Hematopoietic multipotent progenitor cell (in vitro differentiated cells): ENCODE results near the gene RGS19. TPM values are rescaled to one million over a fixed set of nuclear protein-coding genes. Genes with fewer than 3 reads are reported as not detected.
A peak's percentile ranks its signal among the peaks of the same experiment; 100 is the strongest.

Source experiments
- DNase-seq, 3 donors: peaks; one replicate each; pipeline ENCODE4 v3.0.0-alpha.2; 2011 to 2015; ENCODE audit warnings: low read depth in 2 of 3, low spot score in 2 of 3
- total RNA-seq: library from RNA; depleted of rRNA; stranded (reverse); fragments of >200 nt; gene quantifications from one replicate; pipeline ENCODE4 v1.2.3, GENCODE V29; 2012

RGS19 gene
- total RNA-seq, 1 donor: 75.1 TPM

DNA sequence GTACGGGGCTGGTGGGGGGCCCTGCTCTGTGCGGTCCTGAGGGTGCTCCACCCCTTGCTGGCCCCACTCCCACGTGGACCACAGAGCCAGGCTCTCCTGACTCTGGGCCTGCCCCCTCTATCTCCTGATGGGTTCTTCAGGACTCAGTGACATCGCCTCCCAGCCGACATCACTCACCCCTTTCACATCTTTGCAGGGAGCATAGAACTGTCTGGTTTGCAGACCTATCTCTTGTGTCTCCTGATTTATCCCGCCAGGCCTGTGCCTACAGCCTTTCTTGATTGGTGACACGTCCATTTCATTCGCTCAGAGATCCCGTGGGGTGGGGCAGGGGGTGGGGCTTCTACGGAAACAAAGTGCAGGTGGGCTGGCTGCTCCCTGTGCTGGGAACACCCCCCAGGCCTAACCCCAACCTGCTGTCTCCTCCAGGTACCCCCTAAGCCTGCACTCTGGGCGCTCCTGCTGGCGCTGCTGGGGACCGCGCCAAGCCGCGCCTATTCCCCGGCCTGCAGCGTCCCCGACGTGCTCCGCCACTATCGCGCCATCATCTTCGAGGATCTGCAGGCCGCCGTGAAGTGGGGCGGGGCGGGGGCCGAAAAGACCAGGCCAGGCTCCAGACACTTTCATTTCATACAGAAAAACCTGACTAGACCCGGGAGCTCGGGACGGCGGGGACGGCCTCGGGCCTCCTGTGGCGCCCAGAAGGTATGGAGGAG, 41.7 kb downstream of the RGS19 start:
- DNase-seq: no peak

DNA sequence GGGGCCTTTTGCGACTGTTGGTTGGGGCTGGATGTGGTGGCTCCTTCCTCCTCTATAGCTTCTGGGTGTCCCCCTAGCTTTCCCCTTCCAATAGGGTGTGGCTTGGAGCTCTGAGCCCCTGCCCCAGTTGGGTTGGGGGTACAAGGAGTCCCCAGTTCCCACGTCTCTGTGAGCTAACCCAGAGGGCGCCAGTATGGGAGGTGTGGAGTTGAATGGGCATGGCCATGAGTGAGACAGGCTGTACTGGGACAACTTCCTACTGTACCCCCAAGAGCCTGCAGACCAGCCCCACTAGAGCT, 42.2 kb downstream of the RGS19 start:
- no peak for DNase-seq

DNA sequence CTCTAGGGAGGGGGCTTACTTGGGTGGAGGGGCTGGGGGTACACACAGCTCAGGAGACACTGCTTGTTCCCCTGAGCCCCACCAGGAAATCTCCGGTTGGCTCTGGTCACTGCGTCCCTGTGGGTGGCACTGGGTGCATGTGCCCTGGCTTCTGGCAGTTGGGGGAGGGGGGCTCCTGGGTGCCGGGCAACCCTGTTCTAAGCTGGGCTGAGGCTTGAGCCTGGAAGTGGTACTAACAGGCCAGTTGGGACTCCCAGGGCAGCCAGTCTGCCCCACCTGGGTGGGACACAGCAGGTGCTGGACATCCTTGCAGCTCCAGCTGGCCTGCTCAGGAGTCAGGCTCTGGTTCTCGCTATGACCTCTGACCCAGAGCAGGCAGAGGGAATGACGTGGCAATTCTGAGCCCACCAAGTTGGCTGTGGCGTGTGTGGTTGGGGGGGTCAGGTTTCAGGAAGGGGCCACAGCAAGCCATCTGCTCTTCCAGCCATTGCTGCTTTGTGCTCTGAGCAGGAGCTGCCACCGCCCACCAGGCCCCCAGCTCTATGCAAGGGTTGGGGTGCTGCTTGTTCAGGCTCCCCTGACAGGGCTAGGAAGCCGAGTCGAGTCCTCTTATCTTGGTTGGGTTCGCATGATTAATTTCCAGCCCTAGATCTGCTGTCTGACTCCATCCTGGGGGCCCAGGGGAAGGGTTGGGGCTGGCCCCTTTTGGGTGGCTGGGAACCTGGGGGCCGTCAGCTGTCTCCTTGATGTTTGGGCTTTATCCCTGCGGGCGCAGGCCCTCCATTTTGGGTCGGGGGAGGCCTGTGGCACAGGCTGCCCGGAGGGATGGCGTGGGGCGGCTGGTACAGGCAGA, 42.7 kb downstream of the RGS19 start:
- DNase-seq: peak in 1 of 3 donors; percentile 62

GRCh38 chr20:64035933-64036345, 43.4 kb downstream of the RGS19 start, which contains the start of gene C20orf204:
TSS of gene C20orf204 (plus strand) at chr20:64036182. CDS start at chr20:64036324, 142 bp downstream.
- no peak for DNase-seq

GRCh38 chr20:64035066-64035932, 44.0 kb downstream of the RGS19 start:
- no peak for DNase-seq

DNA sequence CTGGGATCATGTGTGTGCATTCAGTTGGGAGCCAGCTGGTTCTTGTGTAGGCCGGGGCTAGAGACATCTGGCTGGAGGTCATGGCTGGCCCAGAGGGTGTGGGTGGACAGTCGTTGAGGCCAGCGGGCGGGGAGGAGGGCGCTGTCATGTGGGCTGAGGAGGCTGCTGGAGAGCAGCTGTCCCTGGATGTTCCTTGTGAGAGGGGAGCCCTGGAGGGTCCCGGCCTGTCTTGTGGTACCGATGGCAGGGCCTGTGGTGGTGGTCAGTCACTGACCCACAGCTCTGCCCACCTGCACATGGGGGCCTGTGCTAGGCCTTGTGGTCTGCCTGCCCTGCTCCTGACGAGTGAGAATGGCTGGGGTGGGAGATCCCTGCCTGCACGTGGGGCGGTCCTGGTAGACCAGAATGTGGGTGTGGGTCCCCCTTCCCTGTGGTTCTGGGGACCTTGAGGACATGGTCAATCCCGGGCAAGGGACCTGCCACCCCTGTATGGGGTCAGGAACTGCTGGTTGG, 45.3 kb downstream of the RGS19 start:
- no peak for DNase-seq

DNA sequence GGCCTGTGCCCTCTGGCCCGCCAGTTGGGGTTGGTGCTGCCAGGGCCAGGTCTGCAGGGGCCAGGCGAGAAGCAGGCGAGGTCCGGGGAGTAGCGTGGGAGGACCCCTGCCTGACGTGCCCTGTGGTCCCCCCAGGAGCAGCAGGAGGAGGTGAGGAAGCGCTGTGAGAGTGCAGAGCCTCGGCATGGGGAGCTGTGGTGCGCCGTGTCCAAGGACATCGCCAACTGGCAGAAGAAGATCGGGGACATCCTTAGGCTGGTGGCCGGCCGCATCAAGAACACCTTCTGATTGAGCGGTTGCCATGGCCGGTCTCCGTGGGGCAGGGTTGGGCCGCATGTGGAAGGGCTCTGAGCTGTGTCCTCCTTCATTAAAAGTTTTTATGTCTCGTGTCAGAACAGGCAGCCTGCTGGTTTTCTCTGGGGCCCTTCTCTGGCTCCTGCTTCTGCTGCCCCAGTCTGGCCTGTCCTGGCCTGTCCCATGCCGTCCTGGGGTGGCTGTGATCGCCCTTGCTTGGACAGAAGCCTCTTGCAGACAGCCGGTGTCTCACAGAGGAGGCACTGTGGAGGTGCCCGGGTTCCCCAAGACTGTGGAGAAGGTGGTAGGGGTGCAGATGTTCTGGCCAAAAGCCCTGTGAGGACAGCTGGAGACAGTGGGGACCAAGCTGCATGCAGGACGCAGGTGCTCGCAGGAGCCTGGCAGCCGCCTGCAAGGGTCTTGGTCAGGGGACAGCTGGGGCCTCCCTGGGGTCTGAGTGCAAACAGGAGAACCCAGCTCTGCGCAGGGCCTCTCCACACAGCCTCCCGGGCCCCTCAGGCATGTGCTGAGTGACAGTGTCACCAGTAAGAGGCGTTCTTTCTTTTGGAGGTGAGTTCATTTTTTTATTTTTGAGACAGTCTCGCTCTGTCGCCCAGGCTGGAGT, 46.4 kb downstream of the RGS19 start:
- DNase-seq: no peak

- no peak for DNase-seq
Observed at GRCh38 chr20:64031822-64032314, 47.5 kb downstream of the RGS19 start.

DNA sequence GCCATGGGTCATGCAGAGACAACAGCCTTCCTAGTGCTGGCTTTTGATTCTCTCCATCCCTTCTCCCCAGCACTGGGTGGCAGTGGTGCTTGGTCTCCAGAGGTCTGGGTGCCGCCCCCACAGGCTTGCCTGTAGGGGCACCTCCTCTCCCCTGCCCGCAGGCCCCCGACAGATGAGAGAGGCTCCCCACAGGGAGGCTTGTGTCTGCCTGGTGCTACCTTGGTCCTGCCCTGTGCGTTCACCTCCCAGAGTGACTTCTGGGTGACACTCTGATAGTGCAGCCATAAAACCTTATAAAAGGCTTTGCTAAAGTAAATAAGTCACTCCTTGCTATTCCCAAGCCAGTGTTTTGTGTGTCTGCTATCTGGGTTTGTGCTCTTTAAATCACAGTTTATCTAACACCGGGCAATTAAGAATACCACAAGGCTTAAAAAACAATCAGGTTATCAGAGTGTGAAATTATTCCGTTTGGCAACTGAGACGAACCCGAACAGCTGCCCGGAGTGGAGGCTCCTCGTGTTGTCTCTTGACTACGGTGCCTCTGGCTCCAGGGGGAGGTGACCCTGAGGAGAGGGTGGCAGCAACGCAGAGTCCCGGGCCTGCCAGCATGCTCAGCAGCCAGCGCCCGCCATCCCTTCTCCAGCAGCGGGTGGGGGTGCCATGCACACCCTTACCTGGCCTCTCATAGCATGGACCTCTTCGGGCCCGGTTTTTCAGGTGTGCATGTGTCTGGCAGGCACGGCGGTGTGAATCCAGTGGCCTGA, 48.8 kb downstream of the RGS19 start:
- DNase-seq: no peak

DNA sequence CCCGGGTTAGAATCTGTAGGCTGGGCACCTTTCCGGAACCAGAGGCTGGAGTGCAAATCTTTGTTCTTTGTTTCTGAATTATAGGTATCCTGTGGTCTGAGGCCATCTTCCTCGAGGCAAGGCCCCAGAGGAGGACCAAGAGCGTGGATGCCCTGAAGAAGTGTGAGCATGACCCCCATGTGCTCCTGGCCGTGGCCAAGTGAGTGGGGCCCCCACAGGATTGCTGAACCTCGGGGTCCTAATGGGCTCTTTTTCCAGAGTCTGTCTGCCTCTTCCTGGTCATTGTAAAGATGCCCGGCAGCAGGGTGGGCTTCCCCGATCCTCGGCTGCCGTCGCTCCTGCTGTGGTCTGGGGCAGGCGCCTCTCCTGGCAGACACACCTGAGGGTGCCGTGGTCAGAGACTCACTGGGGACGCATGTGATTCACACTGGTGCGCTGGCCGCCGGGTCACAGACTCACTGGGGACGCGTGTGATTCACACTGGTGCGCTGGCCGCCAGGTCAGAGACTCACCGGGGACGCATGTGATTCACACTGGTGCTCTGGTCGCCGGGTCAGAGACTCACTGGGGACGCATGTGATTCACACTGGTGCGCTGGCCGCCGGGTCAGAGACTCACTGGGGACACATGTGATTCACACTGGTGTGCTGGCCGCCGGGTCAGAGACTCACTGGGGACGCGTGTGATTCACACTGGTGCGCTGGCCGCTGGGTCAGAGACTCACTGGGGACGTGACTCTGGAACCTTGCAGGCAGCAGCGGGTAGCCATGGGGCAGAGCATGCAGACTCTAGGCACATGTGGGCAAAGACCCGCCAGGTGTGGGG, 49.8 kb downstream of the RGS19 start:
- DNase-seq: no peak

GRCh38 chr20:64027981-64028685, 51.2 kb downstream of the RGS19 start:
- DNase-seq: no peak

- DNase-seq: no peak
Observed at GRCh38 chr20:64025826-64026412, 53.4 kb downstream of the RGS19 start.

GRCh38 chr20:64025101-64025825, 54.1 kb downstream of the RGS19 start:
- DNase-seq: no peak

- DNase-seq: no peak
Observed at GRCh38 chr20:64024141-64024990, 55.0 kb downstream of the RGS19 start.

DNA sequence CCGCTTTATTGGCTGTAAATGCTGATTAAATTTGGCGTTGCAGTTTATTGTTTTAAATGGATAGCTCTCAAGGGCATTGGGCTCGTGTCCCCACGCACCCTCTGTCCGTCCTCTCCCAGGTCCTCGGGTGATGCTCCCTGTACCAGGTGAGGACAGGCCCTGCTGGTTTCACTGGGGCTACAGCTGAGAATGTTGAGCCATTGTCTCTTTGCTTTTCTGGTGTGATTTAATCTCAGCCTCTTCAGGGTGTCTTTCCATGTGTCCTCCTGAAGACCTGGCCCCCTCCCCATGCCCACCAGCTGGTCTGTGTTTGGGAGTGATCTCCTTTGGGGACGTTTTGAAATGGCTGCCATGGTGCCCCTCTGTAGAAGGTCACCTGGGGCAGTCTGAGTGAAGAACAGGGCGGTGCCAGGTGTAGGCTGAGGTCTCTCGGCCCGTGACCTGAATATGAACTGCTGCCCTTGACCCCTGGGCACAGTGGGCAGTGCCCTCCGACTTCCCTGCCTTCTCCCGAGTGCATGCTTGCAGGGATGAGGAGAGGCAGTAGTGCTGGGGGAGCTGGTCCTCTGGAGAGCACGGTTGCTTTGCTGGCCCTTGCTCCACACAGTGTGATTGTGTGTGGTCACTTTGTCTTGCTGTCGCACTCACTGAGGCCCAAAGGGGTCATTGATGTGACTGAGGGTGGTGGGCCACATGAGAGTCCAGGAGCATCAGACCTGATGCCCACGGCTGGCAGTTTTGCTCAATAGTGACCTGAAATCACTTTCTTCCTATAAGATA, 55.8 kb downstream of the RGS19 start:
- no peak for DNase-seq
